Keratinocyte (primary cell): Measurements from ENCODE around the gene DMD.

ENCODE experiments used
- EZH2 ChIP-seq: IDR thresholded peaks from one replicate; pipeline ENCODE4 v1.6.1; 2012; ENCODE audit warnings: inconsistent platforms, mild to moderate bottlenecking, low read length, moderate library complexity
- TF ChIP-seq, protein P1 (sequence below), 3 experiments: IDR thresholded peaks in 1 of 3; conservative IDR thresholded peaks in 1 of 3; optimal IDR thresholded peaks in 1 of 3; 2 replicates in 2 of 3; 3 replicates in 1 of 3; pipeline versions ENCODE3 to v1.5.1; 2011; ENCODE audit warnings: low read length in 3 of 3, mild to moderate bottlenecking in 3 of 3, moderate library complexity in 2 of 3, control low read depth in 1 of 3, inconsistent platforms in 1 of 3; ENCODE audit not compliant: insufficient read depth in 2 of 3; ENCODE audit errors: extremely low read depth in 1 of 3

DNA sequence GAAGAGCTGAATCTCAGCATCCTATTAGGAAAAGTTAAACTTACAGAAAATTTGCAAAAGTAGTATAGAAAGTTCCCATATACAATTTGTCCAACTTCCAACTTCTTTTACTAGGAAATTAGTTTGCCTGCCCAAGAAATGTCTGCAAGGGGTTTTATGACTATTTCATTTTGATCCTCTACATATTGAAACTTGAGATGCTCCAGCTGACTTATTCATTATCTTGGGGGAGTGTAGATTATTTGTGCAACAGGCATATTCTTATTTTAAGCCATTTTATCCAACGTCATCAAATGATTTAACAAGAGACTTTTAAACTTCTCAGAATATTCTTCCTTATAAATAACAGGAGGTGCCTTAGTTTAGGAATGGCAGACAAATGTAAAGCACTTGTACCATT, 1822.4 kb downstream of the DMD start:
- TF ChIP-seq, protein P1, sequence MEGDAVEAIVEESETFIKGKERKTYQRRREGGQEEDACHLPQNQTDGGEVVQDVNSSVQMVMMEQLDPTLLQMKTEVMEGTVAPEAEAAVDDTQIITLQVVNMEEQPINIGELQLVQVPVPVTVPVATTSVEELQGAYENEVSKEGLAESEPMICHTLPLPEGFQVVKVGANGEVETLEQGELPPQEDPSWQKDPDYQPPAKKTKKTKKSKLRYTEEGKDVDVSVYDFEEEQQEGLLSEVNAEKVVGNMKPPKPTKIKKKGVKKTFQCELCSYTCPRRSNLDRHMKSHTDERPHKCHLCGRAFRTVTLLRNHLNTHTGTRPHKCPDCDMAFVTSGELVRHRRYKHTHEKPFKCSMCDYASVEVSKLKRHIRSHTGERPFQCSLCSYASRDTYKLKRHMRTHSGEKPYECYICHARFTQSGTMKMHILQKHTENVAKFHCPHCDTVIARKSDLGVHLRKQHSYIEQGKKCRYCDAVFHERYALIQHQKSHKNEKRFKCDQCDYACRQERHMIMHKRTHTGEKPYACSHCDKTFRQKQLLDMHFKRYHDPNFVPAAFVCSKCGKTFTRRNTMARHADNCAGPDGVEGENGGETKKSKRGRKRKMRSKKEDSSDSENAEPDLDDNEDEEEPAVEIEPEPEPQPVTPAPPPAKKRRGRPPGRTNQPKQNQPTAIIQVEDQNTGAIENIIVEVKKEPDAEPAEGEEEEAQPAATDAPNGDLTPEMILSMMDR (optimal IDR thresholded peaks at IDR 0.05 in 1 of 3, IDR thresholded peaks at IDR 0.05 in 1 of 3, conservative IDR thresholded peaks at IDR 0.05 in 1 of 3; ENCODE audit: extremely low read depth in 1 of 3, insufficient read depth in 2 of 3, low read length in 3 of 3): no peak
- no peak for TF ChIP-seq EZH2
